Measurements from ENCODE around the gene NKAIN1.

DNA sequence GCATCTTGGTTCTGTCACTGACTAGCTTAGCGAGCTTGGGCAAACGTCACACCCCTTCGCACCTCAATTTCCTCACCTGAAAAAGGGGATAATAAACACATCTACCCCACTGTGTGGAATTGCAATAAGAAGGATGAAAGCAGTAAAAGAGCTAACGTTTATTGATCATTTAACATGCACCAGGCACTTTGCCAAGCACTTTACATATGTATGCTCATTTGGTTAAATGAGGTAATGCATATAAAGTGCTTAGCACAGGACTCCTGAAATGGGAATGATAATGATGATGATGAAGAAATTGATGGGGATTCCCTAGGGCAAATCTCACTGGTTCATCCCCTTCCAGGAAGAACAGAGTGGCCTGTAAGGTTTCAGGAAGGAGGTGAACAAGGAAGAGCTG is 4.8 kb downstream of the NKAIN1 start:
- no peak for TF ChIP-seq MXI1 (conservative IDR thresholded peaks at IDR 0.05; ENCODE audit: poor library complexity, severe bottlenecking)
- TF ChIP-seq POLR2AphosphoS5 (IDR thresholded peaks at IDR 0.05): no peak
- no peak for TF ChIP-seq TAF1 (IDR thresholded peaks at IDR 0.05; ENCODE audit: low read depth)
- TF ChIP-seq, protein P1, sequence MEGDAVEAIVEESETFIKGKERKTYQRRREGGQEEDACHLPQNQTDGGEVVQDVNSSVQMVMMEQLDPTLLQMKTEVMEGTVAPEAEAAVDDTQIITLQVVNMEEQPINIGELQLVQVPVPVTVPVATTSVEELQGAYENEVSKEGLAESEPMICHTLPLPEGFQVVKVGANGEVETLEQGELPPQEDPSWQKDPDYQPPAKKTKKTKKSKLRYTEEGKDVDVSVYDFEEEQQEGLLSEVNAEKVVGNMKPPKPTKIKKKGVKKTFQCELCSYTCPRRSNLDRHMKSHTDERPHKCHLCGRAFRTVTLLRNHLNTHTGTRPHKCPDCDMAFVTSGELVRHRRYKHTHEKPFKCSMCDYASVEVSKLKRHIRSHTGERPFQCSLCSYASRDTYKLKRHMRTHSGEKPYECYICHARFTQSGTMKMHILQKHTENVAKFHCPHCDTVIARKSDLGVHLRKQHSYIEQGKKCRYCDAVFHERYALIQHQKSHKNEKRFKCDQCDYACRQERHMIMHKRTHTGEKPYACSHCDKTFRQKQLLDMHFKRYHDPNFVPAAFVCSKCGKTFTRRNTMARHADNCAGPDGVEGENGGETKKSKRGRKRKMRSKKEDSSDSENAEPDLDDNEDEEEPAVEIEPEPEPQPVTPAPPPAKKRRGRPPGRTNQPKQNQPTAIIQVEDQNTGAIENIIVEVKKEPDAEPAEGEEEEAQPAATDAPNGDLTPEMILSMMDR (IDR thresholded peaks at IDR 0.05; ENCODE audit: poor library complexity, severe bottlenecking): no peak
- no peak for TF ChIP-seq EZH2 (IDR thresholded peaks at IDR 0.05; ENCODE audit: borderline replicate concordance, insufficient read depth, low read length, poor library complexity, severe bottlenecking)
- TF ChIP-seq RAD21 (conservative IDR thresholded peaks at IDR 0.05): no peak

Data from neural cell (in vitro differentiated cells).